Osteocyte (in vitro differentiated cells): Measurements from ENCODE around the gene FAHD1. TPM values are rescaled to one million over a fixed set of nuclear protein-coding genes. Genes with fewer than 3 reads are reported as not detected.

Experiments
- DNase-seq: peaks from one replicate; pipeline ENCODE4 v3.0.0; 2021; ENCODE audit warnings: mixed read lengths; ENCODE audit not compliant: unreplicated experiment; ENCODE audit errors: extremely low spot score
- H3K27ac Mint-ChIP-seq: one replicate; pipeline ENCODE4 v1.8.0; 2021; ENCODE audit warnings: mild to moderate bottlenecking, mixed read lengths; ENCODE audit not compliant: unreplicated experiment
- H3K27me3 Mint-ChIP-seq: one replicate; pipeline ENCODE4 v1.8.0; 2021; ENCODE audit warnings: mixed read lengths; ENCODE audit not compliant: unreplicated experiment
- H3K36me3 Mint-ChIP-seq: one replicate; pipeline ENCODE4 v1.8.0; 2021; ENCODE audit warnings: mixed read lengths; ENCODE audit not compliant: unreplicated experiment
- H3K4me1 Mint-ChIP-seq: one replicate; pipeline ENCODE4 v1.8.0; 2021; ENCODE audit warnings: mixed read lengths; ENCODE audit not compliant: unreplicated experiment
- H3K4me3 Mint-ChIP-seq: one replicate; pipeline ENCODE4 v1.8.0; 2021; ENCODE audit warnings: mild to moderate bottlenecking, moderate library complexity, mixed read lengths; ENCODE audit not compliant: unreplicated experiment
- H3K9me3 Mint-ChIP-seq: one replicate; pipeline ENCODE4 v1.8.0; 2021; ENCODE audit warnings: mixed read lengths; ENCODE audit not compliant: unreplicated experiment
- CTCF ChIP-seq: fragments of 200-600 bp; sonication (generic); IDR thresholded peaks from 2 replicates; pipeline ENCODE4 v1.5.0; 2021; ENCODE audit warnings: antibody characterized with exemption, mild to moderate bottlenecking, moderate library complexity
- total RNA-seq: library from RNA; stranded (reverse); gene quantifications from 2 replicates; pipeline ENCODE4 v1.2.1, GENCODE V29; 2021

FAHD1 gene
- total RNA-seq, 1 donor from 2014 or later: 25.9 TPM

- Mint-ChIP-seq H3K36me3 (no peaks in the 10 kb centered on the region), H3K4me3 (peak overlapping the region; percentile 18), H3K4me1 (peaks cover 26% of the 10 kb centered on the region), H3K9me3 (no peaks in the 10 kb centered on the region), H3K27me3 (no peaks in the 10 kb centered on the region), H3K27ac (no peak overlapping the region)
- TF ChIP-seq CTCF: no peak
- DNase-seq: no peak
Observed at GRCh38 chr16:1779741-1780676, 47.0 kb upstream of the FAHD1 start.

GRCh38 chr16:1780677-1781072 lies 46.3 kb upstream of the FAHD1 start:
- H3K36me3 Mint-ChIP-seq: no peaks in the 10 kb centered on the region
- peak overlapping the region; percentile 87 for H3K4me3 Mint-ChIP-seq
- DNase-seq: no peak
- no peaks in the 10 kb centered on the region for H3K9me3 Mint-ChIP-seq
- H3K27me3 Mint-ChIP-seq: no peaks in the 10 kb centered on the region
- no peak overlapping the region for H3K27ac Mint-ChIP-seq
- TF ChIP-seq CTCF: no peak
- peaks cover 26% of the 10 kb centered on the region for H3K4me1 Mint-ChIP-seq

- no peak for DNase-seq
- Mint-ChIP-seq H3K36me3 (no peaks in the 10 kb centered on the region), H3K4me1 (peaks cover 26% of the 10 kb centered on the region), H3K27ac (peak overlapping the region; percentile 57), H3K9me3 (no peaks in the 10 kb centered on the region), H3K4me3 (peak overlapping the region; percentile 87), H3K27me3 (no peaks in the 10 kb centered on the region)
- TF ChIP-seq CTCF: no peak
Observed at GRCh38 chr16:1781254-1781653, 45.8 kb upstream of the FAHD1 start.

- H3K36me3 Mint-ChIP-seq: no peaks in the 10 kb centered on the region
- peak; percentile 20 for TF ChIP-seq CTCF
- H3K27ac Mint-ChIP-seq: peak overlapping the region; percentile 57
- no peaks in the 10 kb centered on the region for H3K9me3 Mint-ChIP-seq
- DNase-seq: no peak
- no peaks in the 10 kb centered on the region for H3K27me3 Mint-ChIP-seq
- peaks cover 26% of the 10 kb centered on the region for H3K4me1 Mint-ChIP-seq
- H3K4me3 Mint-ChIP-seq: peak overlapping the region; percentile 87
Observed at GRCh38 chr16:1781758-1782407, 45.1 kb upstream of the FAHD1 start.
